Smooth muscle cell (in vitro differentiated cells): ENCODE results near the gene TPR. TPM values are rescaled to one million over a fixed set of nuclear protein-coding genes. Genes with fewer than 3 reads are reported as not detected.

Source experiments
- DNase-seq: peaks from one replicate; lab custom pipeline; 2025; ENCODE audit not compliant: unreplicated experiment; lab: John Stamatoyannopoulos, UW
- H2AFZ ChIP-seq: fragments of 200-600 bp; sonication (generic); 2 replicates; pipeline ENCODE4 v1.6.0; 2016; ENCODE audit warnings: antibody characterized with exemption, low read depth, mild to moderate bottlenecking
- H3F3A ChIP-seq: fragments of 200-600 bp; sonication (generic); 2 replicates; pipeline ENCODE4 v1.6.0; 2017; ENCODE audit warnings: antibody characterized with exemption, low read depth
- H3K27ac ChIP-seq: fragments of 200-600 bp; sonication (generic); 2 replicates; pipeline ENCODE4 v1.5.1; 2016; ENCODE audit warnings: low read depth, mild to moderate bottlenecking
- H3K27me3 ChIP-seq: fragments of 200-600 bp; sonication (generic); 2 replicates; pipeline ENCODE4 v1.6.1; 2016; ENCODE audit warnings: low read depth, mild to moderate bottlenecking
- H3K36me3 ChIP-seq: fragments of 200-600 bp; sonication (generic); 2 replicates; pipeline ENCODE4 v1.5.1; 2016; ENCODE audit warnings: low read depth
- H3K4me1 ChIP-seq: fragments of 200-600 bp; sonication (generic); 2 replicates; pipeline ENCODE4 v1.5.1; 2016; ENCODE audit warnings: low read depth
- H3K4me2 ChIP-seq: fragments of 200-600 bp; sonication (generic); 2 replicates; pipeline ENCODE4 v1.6.0; 2016; ENCODE audit warnings: mild to moderate bottlenecking
- H3K4me3 ChIP-seq: fragments of 200-600 bp; sonication (generic); 2 replicates; pipeline ENCODE4 v1.5.1; 2016; ENCODE audit warnings: mild to moderate bottlenecking
- H3K79me2 ChIP-seq: fragments of 200-600 bp; sonication (generic); 2 replicates; pipeline ENCODE4 v1.6.0; 2016; ENCODE audit warnings: low read depth, mild to moderate bottlenecking
- H3K9ac ChIP-seq: fragments of 200-600 bp; sonication (generic); 2 replicates; pipeline ENCODE4 v1.6.0; 2016; ENCODE audit warnings: low read depth
- H3K9me3 ChIP-seq: fragments of 200-600 bp; sonication (generic); replicated peaks from 2 replicates; pipeline ENCODE4 v1.5.1; 2016; ENCODE audit warnings: low read depth
- H4K20me1 ChIP-seq: fragments of 200-600 bp; sonication (generic); 2 replicates; pipeline ENCODE4 v1.6.0; 2016; ENCODE audit warnings: low read depth
- WGBS: methylation state at CpG from one replicate; pipeline ENCODE4 v1.1.7; 2016; ENCODE audit warnings: low lambda C conversion rate; 5-methylcytosine and 5-hydroxymethylcytosine counted together
- polyA plus RNA-seq: library from polyadenylated mRNA; unstranded; fragments of >200 nt; fragmentation: Nextera tagmentation; extraction: Ambion mirVana; gene quantifications from 2 replicates; pipeline ENCODE4 v1.2.1, GENCODE V29; 2016
- total RNA-seq: library from RNA; depleted of rRNA; stranded (reverse); fragments of >200 nt; gene quantifications from 2 replicates; pipeline ENCODE4 v1.2.3, GENCODE V29; 2014
- TF ChIP-seq, protein P1 (sequence below): fragments of 200-600 bp; sonication (generic); IDR thresholded peaks from 2 replicates; pipeline ENCODE4 v1.5.1; 2017; ENCODE audit warnings: borderline replicate concordance, mild to moderate bottlenecking, antibody characterized with exemption; ENCODE audit not compliant: insufficient read depth, poor library complexity, severe bottlenecking

The TPR gene
- total and polyA plus RNA-seq, 2 experiments from 2014 or later, result 43.9 to 61.8 TPM

DNA sequence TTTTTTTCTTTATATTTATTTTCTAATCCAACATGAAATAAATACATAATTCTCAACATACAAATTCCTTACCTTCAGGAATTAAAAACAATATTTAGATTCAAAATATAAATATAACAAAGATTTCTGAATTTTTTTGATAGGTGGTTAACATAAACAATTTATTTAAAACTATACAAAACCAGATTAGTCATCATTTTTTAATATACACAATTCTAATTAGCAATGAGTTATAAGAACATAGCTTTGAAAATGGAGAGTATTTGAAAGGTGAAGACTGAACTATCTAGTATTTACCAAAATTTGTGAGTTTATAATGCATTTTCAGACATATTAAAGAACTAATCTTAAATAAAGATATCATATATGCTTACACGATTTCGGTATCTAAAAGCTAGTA, 37.5 kb downstream of the TPR start:
- Histone ChIP-seq H4K20me1 (no peaks in the 10 kb centered on the region), H3K9me3 (no peaks in the 10 kb centered on the region), H3K9ac (no peak overlapping the region), H3K4me2 (no peak overlapping the region), H3K36me3 (peaks cover 68% of the 10 kb centered on the region), H3K4me3 (no peak overlapping the region), H2AFZ (no peak overlapping the region), H3F3A (no peaks in the 10 kb centered on the region), H3K4me1 (no peaks in the 10 kb centered on the region), H3K27ac (no peak overlapping the region), H3K79me2 (no peaks in the 10 kb centered on the region), H3K27me3 (no peaks in the 10 kb centered on the region)
- TF ChIP-seq, protein P1, sequence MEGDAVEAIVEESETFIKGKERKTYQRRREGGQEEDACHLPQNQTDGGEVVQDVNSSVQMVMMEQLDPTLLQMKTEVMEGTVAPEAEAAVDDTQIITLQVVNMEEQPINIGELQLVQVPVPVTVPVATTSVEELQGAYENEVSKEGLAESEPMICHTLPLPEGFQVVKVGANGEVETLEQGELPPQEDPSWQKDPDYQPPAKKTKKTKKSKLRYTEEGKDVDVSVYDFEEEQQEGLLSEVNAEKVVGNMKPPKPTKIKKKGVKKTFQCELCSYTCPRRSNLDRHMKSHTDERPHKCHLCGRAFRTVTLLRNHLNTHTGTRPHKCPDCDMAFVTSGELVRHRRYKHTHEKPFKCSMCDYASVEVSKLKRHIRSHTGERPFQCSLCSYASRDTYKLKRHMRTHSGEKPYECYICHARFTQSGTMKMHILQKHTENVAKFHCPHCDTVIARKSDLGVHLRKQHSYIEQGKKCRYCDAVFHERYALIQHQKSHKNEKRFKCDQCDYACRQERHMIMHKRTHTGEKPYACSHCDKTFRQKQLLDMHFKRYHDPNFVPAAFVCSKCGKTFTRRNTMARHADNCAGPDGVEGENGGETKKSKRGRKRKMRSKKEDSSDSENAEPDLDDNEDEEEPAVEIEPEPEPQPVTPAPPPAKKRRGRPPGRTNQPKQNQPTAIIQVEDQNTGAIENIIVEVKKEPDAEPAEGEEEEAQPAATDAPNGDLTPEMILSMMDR, result no peak
- WGBS, result 94% methylated on average over 2 of the region's 2 CpGs
- no peak for DNase-seq

DNA sequence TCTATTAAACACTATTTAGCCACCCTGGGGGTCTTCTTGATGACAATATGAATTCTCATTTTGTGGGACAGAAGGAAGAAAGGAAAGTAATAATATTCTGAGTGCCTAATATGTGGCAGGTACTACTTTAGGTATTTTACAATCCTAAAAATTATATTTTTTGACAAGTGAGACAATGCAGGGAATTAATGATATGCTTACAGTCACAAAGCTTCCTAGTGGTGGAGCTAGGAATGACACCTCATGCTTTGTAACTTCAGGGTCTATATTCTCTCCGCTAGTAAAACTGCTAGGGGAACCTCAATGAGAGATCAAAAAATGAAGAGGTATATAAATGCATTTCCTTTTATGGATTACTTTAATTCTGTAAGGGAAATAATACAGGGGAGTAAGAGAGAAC, 44.3 kb downstream of the TPR start:
- DNase-seq, result no peak
- Histone ChIP-seq H3K9me3 (no peaks in the 10 kb centered on the region), H3K9ac (no peak overlapping the region), H3K4me1 (no peaks in the 10 kb centered on the region), H3K27ac (no peak overlapping the region), H3F3A (no peaks in the 10 kb centered on the region), H3K4me3 (no peak overlapping the region), H2AFZ (no peak overlapping the region), H3K79me2 (no peaks in the 10 kb centered on the region), H3K36me3 (peaks cover 44% of the 10 kb centered on the region), H3K4me2 (no peak overlapping the region), H4K20me1 (no peaks in the 10 kb centered on the region), H3K27me3 (no peaks in the 10 kb centered on the region)
- WGBS, result 100% methylated on average over 1 of the region's 1 CpG
- TF ChIP-seq, protein P1, result peak; percentile 38

DNA sequence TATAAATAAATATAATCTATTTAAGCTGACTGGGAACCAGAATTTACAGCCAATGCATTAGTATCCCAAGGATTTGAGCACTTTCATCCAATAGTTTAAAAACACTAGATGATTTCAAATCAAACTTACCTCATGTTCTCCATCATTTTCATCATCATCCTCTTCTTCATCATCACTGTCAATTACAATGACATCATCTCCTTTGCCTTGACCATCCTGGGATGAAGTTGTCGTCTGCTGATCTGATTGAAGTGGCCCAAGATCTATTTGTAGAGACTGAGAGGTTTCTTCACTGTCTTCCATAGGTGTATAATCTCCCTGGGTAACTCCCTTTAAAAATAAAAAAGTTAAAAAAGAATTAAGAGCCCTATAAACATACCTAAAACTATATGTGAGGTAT, 47.7 kb downstream of the TPR start:
- no peaks in the 10 kb centered on the region for H3F3A ChIP-seq
- no peak overlapping the region for H3K4me3 ChIP-seq
- no peaks in the 10 kb centered on the region for H3K79me2 ChIP-seq
- no peak overlapping the region for H3K4me2 ChIP-seq
- H3K4me1 ChIP-seq, result no peaks in the 10 kb centered on the region
- no peak for DNase-seq
- peaks cover 29% of the 10 kb centered on the region for H3K36me3 ChIP-seq
- H2AFZ ChIP-seq, result no peak overlapping the region
- H3K9ac ChIP-seq, result no peak overlapping the region
- TF ChIP-seq, protein P1, result no peak
- WGBS, result 94% methylated on average over 1 of the region's 1 CpG
- H3K9me3 ChIP-seq, result no peaks in the 10 kb centered on the region
- H4K20me1 ChIP-seq, result no peaks in the 10 kb centered on the region
- H3K27ac ChIP-seq, result no peak overlapping the region
- no peaks in the 10 kb centered on the region for H3K27me3 ChIP-seq

DNA sequence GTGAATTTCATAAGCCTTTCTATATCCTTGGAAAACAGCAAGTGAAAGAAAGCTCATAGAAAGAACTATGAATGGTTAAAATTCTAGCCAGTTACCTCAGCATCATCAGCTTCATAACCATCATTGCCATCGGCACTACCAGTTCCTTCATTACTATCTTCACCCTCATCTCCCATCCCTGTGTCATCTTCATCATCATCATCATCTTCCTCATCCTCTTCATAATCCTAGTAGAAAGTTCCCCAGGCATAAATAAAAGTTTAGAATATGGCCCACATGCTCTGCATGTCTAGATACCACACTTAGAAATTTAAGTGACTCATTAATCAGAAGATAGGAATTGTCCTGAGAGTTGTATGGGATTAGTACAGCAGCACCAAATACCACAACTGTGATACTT, 49.0 kb downstream of the TPR start:
- Histone ChIP-seq H3K9me3 (no peaks in the 10 kb centered on the region), H3K4me1 (no peaks in the 10 kb centered on the region), H3K4me3 (no peak overlapping the region), H3K9ac (no peak overlapping the region), H3K79me2 (no peaks in the 10 kb centered on the region), H3F3A (no peaks in the 10 kb centered on the region), H4K20me1 (no peaks in the 10 kb centered on the region), H2AFZ (no peak overlapping the region), H3K4me2 (no peak overlapping the region), H3K27me3 (no peaks in the 10 kb centered on the region), H3K27ac (no peak overlapping the region), H3K36me3 (peaks cover 35% of the 10 kb centered on the region)
- no peak for DNase-seq
- 92% methylated on average over 1 of the region's 1 CpG for WGBS
- TF ChIP-seq, protein P1, result no peak
